HEK293 (cell line): ENCODE data around the gene MAP1B.
A peak's percentile ranks its signal among the peaks of the same experiment; 100 is the strongest.

ENCODE experiments used
- BCL11A ChIP-seq: fragments of 450-650 bp; formaldehyde crosslinking; IDR thresholded peaks from 2 replicates; pipeline ENCODE4 v1.5.1; 2016; ENCODE audit warnings: low read depth, missing biosample characterization, missing genetic modification characterization
- BCL6B ChIP-seq: fragments of 450-650 bp; formaldehyde crosslinking; IDR thresholded peaks from 2 replicates; pipeline ENCODE4 v1.5.1; 2017; ENCODE audit warnings: missing biosample characterization, missing genetic modification characterization
- CTCF ChIP-seq: fragments of 450-650 bp; formaldehyde crosslinking; IDR thresholded peaks from 2 replicates; pipeline ENCODE4 v1.5.1; 2016; ENCODE audit warnings: missing biosample characterization, missing genetic modification characterization
- GLI2 ChIP-seq: fragments of 450-650 bp; formaldehyde crosslinking; IDR thresholded peaks from 2 replicates; pipeline ENCODE4; 2017; ENCODE audit warnings: missing biosample characterization, missing genetic modification characterization, low read depth, borderline replicate concordance
- HIC1 ChIP-seq: fragments of 450-650 bp; formaldehyde crosslinking; IDR thresholded peaks from 2 replicates; pipeline ENCODE4 v1.5.1; 2016; ENCODE audit warnings: missing biosample characterization, missing genetic modification characterization
- KLF10 ChIP-seq: fragments of 450-650 bp; IDR thresholded peaks from 2 replicates; pipeline ENCODE4 v1.5.1; 2018; ENCODE audit warnings: missing biosample characterization, mild to moderate bottlenecking, missing genetic modification characterization
- KLF9 ChIP-seq: fragments of 450-650 bp; formaldehyde crosslinking; IDR thresholded peaks from 2 replicates; pipeline ENCODE4 v1.5.1; 2016; ENCODE audit warnings: missing biosample characterization, missing genetic modification characterization, low read depth
- PRDM10 ChIP-seq: fragments of 450-650 bp; formaldehyde crosslinking; IDR thresholded peaks from 2 replicates; pipeline ENCODE4 v1.5.1; 2016; ENCODE audit warnings: missing biosample characterization, missing genetic modification characterization
- SCRT2 ChIP-seq: fragments of 450-650 bp; formaldehyde crosslinking; IDR thresholded peaks from 2 replicates; pipeline ENCODE4 v1.5.1; 2016; ENCODE audit warnings: missing biosample characterization, missing genetic modification characterization
- TCF7L2 ChIP-seq: IDR thresholded peaks from 2 replicates; pipeline ENCODE4 v1.6.1; 2011; ENCODE audit warnings: low read depth, mild to moderate bottlenecking, inconsistent platforms, low read length, moderate library complexity, borderline replicate concordance
- ZBTB21 ChIP-seq: fragments of 450-650 bp; formaldehyde crosslinking; IDR thresholded peaks from 2 replicates; pipeline ENCODE4 v1.5.1; 2017; ENCODE audit warnings: missing biosample characterization, missing genetic modification characterization
- ZBTB8A ChIP-seq: fragments of 450-650 bp; formaldehyde crosslinking; IDR thresholded peaks from 2 replicates; pipeline ENCODE4 v1.5.1; 2016; ENCODE audit warnings: missing biosample characterization, missing genetic modification characterization
- ZEB2 ChIP-seq: fragments of 450-650 bp; formaldehyde crosslinking; IDR thresholded peaks from 2 replicates; pipeline ENCODE4 v1.5.1; 2016; ENCODE audit warnings: missing biosample characterization, missing genetic modification characterization
- ZNF202 ChIP-seq: fragments of 450-650 bp; formaldehyde crosslinking; IDR thresholded peaks from 2 replicates; pipeline ENCODE4 v1.5.1; 2016; ENCODE audit warnings: missing biosample characterization, missing genetic modification characterization, borderline replicate concordance
- ZNF214 ChIP-seq: fragments of 450-650 bp; formaldehyde crosslinking; IDR thresholded peaks from 2 replicates; pipeline ENCODE4 v1.5.1; 2017; ENCODE audit warnings: missing biosample characterization, mild to moderate bottlenecking, missing genetic modification characterization, borderline replicate concordance
- ZNF23 ChIP-seq: fragments of 450-650 bp; formaldehyde crosslinking; IDR thresholded peaks from 2 replicates; pipeline ENCODE4 v1.5.1; 2016; ENCODE audit warnings: missing biosample characterization, missing genetic modification characterization, borderline replicate concordance
- ZNF324 ChIP-seq: fragments of 450-650 bp; formaldehyde crosslinking; IDR thresholded peaks from 2 replicates; pipeline ENCODE4 v1.5.1; 2016; ENCODE audit warnings: missing biosample characterization, missing genetic modification characterization
- ZNF366 ChIP-seq: fragments of 450-650 bp; formaldehyde crosslinking; conservative IDR thresholded peaks from 2 replicates; pipeline ENCODE4 v1.5.1; 2016; ENCODE audit warnings: missing biosample characterization, missing genetic modification characterization
- ZNF394 ChIP-seq: fragments of 450-650 bp; formaldehyde crosslinking; IDR thresholded peaks from 2 replicates; pipeline ENCODE4 v1.5.1; 2016; ENCODE audit warnings: missing biosample characterization, missing genetic modification characterization, mild to moderate bottlenecking, moderate library complexity, borderline replicate concordance
- ZNF449 ChIP-seq: fragments of 450-650 bp; formaldehyde crosslinking; IDR thresholded peaks from 2 replicates; pipeline ENCODE4 v1.5.1; 2017; ENCODE audit warnings: missing biosample characterization, mild to moderate bottlenecking, missing genetic modification characterization, moderate library complexity
- ZNF48 ChIP-seq: fragments of 450-650 bp; formaldehyde crosslinking; IDR thresholded peaks from 2 replicates; pipeline ENCODE4 v1.5.1; 2016; ENCODE audit warnings: missing biosample characterization, missing genetic modification characterization
- ZNF510 ChIP-seq: fragments of 450-650 bp; formaldehyde crosslinking; IDR thresholded peaks from 2 replicates; pipeline ENCODE4 v1.5.1; 2018; ENCODE audit warnings: mild to moderate bottlenecking, missing genetic modification characterization, missing biosample characterization; ENCODE audit not compliant: insufficient replicate concordance
- ZNF530 ChIP-seq: fragments of 450-650 bp; formaldehyde crosslinking; IDR thresholded peaks from 2 replicates; pipeline ENCODE4 v1.5.1; 2016; ENCODE audit warnings: low read depth, missing biosample characterization, missing genetic modification characterization
- ZNF585B ChIP-seq: fragments of 450-650 bp; formaldehyde crosslinking; IDR thresholded peaks from 2 replicates; pipeline ENCODE4 v1.5.1; 2016; ENCODE audit warnings: missing biosample characterization, missing genetic modification characterization
- ZNF639 ChIP-seq: fragments of 450-650 bp; formaldehyde crosslinking; IDR thresholded peaks from 2 replicates; pipeline ENCODE4 v1.5.1; 2016; ENCODE audit warnings: missing biosample characterization, missing genetic modification characterization
- ZNF768 ChIP-seq: fragments of 450-650 bp; formaldehyde crosslinking; IDR thresholded peaks from 2 replicates; pipeline ENCODE4 v1.5.1; 2018; ENCODE audit warnings: missing biosample characterization, mild to moderate bottlenecking, missing genetic modification characterization
- ZXDB ChIP-seq: fragments of 450-650 bp; formaldehyde crosslinking; IDR thresholded peaks from 2 replicates; pipeline ENCODE4 v1.5.1; 2016; ENCODE audit warnings: missing biosample characterization, missing genetic modification characterization

The MAP1B gene

GRCh38 chr5:72107131-72107900 is at the start of gene MAP1B (continued):
- 0 out of 2 replicates have a peak, but pooled peaks have one; percentile 21 for TF ChIP-seq KLF10 (tag by site-specific recombination)
- 0 out of 2 replicates have a peak, but pooled peaks have one; percentile 4 for TF ChIP-seq BCL6B (tag by site-specific recombination)
- peak; percentile 92 for TF ChIP-seq ZNF366
- no peak for TF ChIP-seq ZNF324 (tag by site-specific recombination)
- TF ChIP-seq ZNF530 = no peak
- TF ChIP-seq PRDM10 (tag by site-specific recombination) = peak; percentile 78
- no peak for TF ChIP-seq ZNF768 (tag by site-specific recombination)
- TF ChIP-seq ZNF510 (tag by site-specific recombination) = no peak
- peak; percentile 87 for TF ChIP-seq ZEB2
- no peak for TF ChIP-seq ZNF585B (tag by site-specific recombination)
- TF ChIP-seq KLF9 (tag by site-specific recombination) = no peak; the same call in 1 of the 2 replicates
- peak; percentile 78; the same call in 1 of the 2 replicates for TF ChIP-seq HIC1
- TF ChIP-seq ZXDB (tag by site-specific recombination) = no peak; the same call in 1 of the 2 replicates
- TF ChIP-seq ZBTB21 (tag by site-specific recombination) = 0 out of 2 replicates have a peak, but pooled peaks have one; percentile 2
- no peak for TF ChIP-seq ZNF48 (tag by site-specific recombination)
- no peak for TF ChIP-seq ZNF202 (tag by site-specific recombination)
- peak; percentile 51; the same call in 1 of the 2 replicates for TF ChIP-seq ZNF394
- no peak for TF ChIP-seq BCL11A
- TF ChIP-seq ZNF449 (tag by site-specific recombination) = no peak
- no peak for TF ChIP-seq GLI2 (tag by site-specific recombination)
- TF ChIP-seq ZBTB8A (tag by site-specific recombination) = no peak; the same call in 1 of the 2 replicates
- no peak for TF ChIP-seq TCF7L2
- TF ChIP-seq ZNF214 (tag by site-specific recombination) = no peak
- no peak for TF ChIP-seq ZNF639 (tag by site-specific recombination)
- TF ChIP-seq ZNF23 (tag by site-specific recombination) = no peak
- no peak for TF ChIP-seq SCRT2 (tag by site-specific recombination)
- no peak for TF ChIP-seq CTCF (tag by site-specific recombination)
